Measurements from ENCODE around the gene SMURF1. TPM values are rescaled to one million over a fixed set of nuclear protein-coding genes. Genes with fewer than 3 reads are reported as not detected.

Gene SMURF1
- total and polyA plus RNA-seq, 2 of the 4 experiments (the other 2 are of a cell fraction), result 13.4 to 20.3 TPM

GRCh38 chr7:99177165-99177564, 33.3 kb upstream of the SMURF1 start:
- no peak overlapping the region for H4K8ac ChIP-seq (ENCODE audit: low read depth in 2 of 2, low read length in 2 of 2)
- H3K4me1 ChIP-seq (ENCODE audit: control insufficient read depth, insufficient read depth, low read length), result no peaks in the 10 kb centered on the region
- no peak overlapping the region for H3K4me2 ChIP-seq (ENCODE audit: low read depth, low read length)
- ATAC-seq (ENCODE audit: low read depth) (no peak), DNase-seq (no peak)
- no peak overlapping the region for H4K5ac ChIP-seq (ENCODE audit: low read depth, low read length)
- H3K23ac ChIP-seq (ENCODE audit: low read depth, low read length), result no peak overlapping the region
- no peak overlapping the region for H3K4ac ChIP-seq (ENCODE audit: low read depth, low read length)
- H2BK15ac ChIP-seq (ENCODE audit: low read depth, low read length), result no peak overlapping the region
- H2BK120ac ChIP-seq (ENCODE audit: low read depth, low read length), result no peak overlapping the region
- H2BK5ac ChIP-seq (ENCODE audit: low read depth, low read length, poor library complexity, severe bottlenecking), result no peak overlapping the region
- H3K4me3 ChIP-seq (ENCODE audit: insufficient read depth, low read depth, low read length), result no peak overlapping the region
- 93% methylated on average over 6 of the region's 10 CpGs; no CpG with 5 or more reads in 1 of the 2 experiments for WGBS, 2 experiments (ENCODE audit: extremely low coverage in 2 of 2, insufficient read length in 1 of 2)
- no peaks in the 10 kb centered on the region for H3K36me3 ChIP-seq (ENCODE audit: control insufficient read depth, insufficient read depth, low read length)
- H3K79me1 ChIP-seq (ENCODE audit: low read depth in 1 of 2, low read length in 2 of 2), result no peaks in the 10 kb centered on the region
- no peaks in the 10 kb centered on the region for H3K9me3 ChIP-seq (ENCODE audit: control insufficient read depth, insufficient read depth, low read length)
- TF ChIP-seq BHLHE40 (IDR thresholded peaks at IDR 0.05; ENCODE audit: low read depth, low read length), result no peak
- TF ChIP-seq MAZ (IDR thresholded peaks at IDR 0.05; ENCODE audit: borderline replicate concordance, low read depth, low read length), result no peak
- TF ChIP-seq SMC3 (IDR thresholded peaks at IDR 0.05; ENCODE audit: low read depth, low read length), result no peak
- TF ChIP-seq, protein P1, sequence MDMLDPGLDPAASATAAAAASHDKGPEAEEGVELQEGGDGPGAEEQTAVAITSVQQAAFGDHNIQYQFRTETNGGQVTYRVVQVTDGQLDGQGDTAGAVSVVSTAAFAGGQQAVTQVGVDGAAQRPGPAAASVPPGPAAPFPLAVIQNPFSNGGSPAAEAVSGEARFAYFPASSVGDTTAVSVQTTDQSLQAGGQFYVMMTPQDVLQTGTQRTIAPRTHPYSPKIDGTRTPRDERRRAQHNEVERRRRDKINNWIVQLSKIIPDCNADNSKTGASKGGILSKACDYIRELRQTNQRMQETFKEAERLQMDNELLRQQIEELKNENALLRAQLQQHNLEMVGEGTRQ (IDR thresholded peaks at IDR 0.05; ENCODE audit: low read depth, low read length), result no peak
- no peak for TF ChIP-seq POLR2A (IDR thresholded peaks at IDR 0.05; ENCODE audit: low read depth, low read length)
- TF ChIP-seq RCOR1 (IDR thresholded peaks at IDR 0.05; ENCODE audit: insufficient replicate concordance, low read length), result no peak
- TF ChIP-seq CHD1 (IDR thresholded peaks at IDR 0.05; ENCODE audit: low read depth, low read length), result no peak
- TF ChIP-seq NFE2L2 (IDR thresholded peaks at IDR 0.05; ENCODE audit: low read depth, low read length), result no peak
- TF ChIP-seq CTCF (conservative IDR thresholded peaks at IDR 0.05; ENCODE audit: low read depth, low read length), result no peak
- no peak for TF ChIP-seq RAD21 (IDR thresholded peaks at IDR 0.05; ENCODE audit: low read length)
- TF ChIP-seq, protein P2, sequence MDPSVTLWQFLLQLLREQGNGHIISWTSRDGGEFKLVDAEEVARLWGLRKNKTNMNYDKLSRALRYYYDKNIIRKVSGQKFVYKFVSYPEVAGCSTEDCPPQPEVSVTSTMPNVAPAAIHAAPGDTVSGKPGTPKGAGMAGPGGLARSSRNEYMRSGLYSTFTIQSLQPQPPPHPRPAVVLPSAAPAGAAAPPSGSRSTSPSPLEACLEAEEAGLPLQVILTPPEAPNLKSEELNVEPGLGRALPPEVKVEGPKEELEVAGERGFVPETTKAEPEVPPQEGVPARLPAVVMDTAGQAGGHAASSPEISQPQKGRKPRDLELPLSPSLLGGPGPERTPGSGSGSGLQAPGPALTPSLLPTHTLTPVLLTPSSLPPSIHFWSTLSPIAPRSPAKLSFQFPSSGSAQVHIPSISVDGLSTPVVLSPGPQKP (IDR thresholded peaks at IDR 0.05; ENCODE audit: borderline replicate concordance, low read depth, low read length), result no peak
- no peak for TF ChIP-seq RFX5 (IDR thresholded peaks at IDR 0.05; ENCODE audit: low read depth, low read length)
- no TSS peak for BruUV-seq (replicated peaks)
- H2AK5ac ChIP-seq (ENCODE audit: low read depth, low read length), result no peak overlapping the region
- dilution Hi-C loops (cut with HindIII; ENCODE audit: low sequenced_read_pairs, unreplicated experiment) (no loop called here), intact Hi-C loops (cut with micrococcal nuclease) (no loop called here), in situ Hi-C loops (cut with MboI; ENCODE audit: low sequenced_read_pairs) (no loop called here)
- no peak overlapping the region for H2BK20ac ChIP-seq (ENCODE audit: low read depth, low read length)
- no peak overlapping the region for H3K27ac ChIP-seq (ENCODE audit: insufficient read depth, low read length)
- H3K27me3 ChIP-seq (ENCODE audit: control insufficient read depth, insufficient read depth, low read length), result peaks cover 29% of the 10 kb centered on the region
- no peak overlapping the region for H2AFZ ChIP-seq (replicated peaks; ENCODE audit: low read length, poor library complexity)
- H3K9ac ChIP-seq (ENCODE audit: low read depth, low read length), result no peak overlapping the region
- no peaks in the 10 kb centered on the region for H4K20me1 ChIP-seq (ENCODE audit: insufficient read depth, low read length)
- ChIA-PET POLR2A (ENCODE audit: unreplicated experiment) (no interaction called here), CTCF (no interaction called here)
- no peak overlapping the region for H2AK9ac ChIP-seq (replicated peaks; ENCODE audit: low read depth, low read length, poor library complexity)
- no peak overlapping the region for H3K14ac ChIP-seq (replicated peaks; ENCODE audit: low read depth, low read length)
- H3K9me1 ChIP-seq (ENCODE audit: insufficient read depth, low read length), result no peaks in the 10 kb centered on the region
- no peak overlapping the region for H4K91ac ChIP-seq (ENCODE audit: insufficient read depth, low read depth, low read length)
- H3K18ac ChIP-seq (ENCODE audit: low read depth, low read length), result no peak overlapping the region
- H3K56ac ChIP-seq (ENCODE audit: extremely low read depth, insufficient read depth, low read length), result no peak overlapping the region
